ENCODE measurements around the gene SS18L1. TPM values are rescaled to one million over a fixed set of nuclear protein-coding genes. Genes with fewer than 3 reads are reported as not detected.
A peak's percentile ranks its signal among the peaks of the same experiment; 100 is the strongest.

Gene SS18L1
- total RNA-seq, 3 donors from 2014 or later (not counting 1 experiment from before 2014, with no cell fraction given) = 19.1 to 26.0 (median 23.7) TPM

DNA sequence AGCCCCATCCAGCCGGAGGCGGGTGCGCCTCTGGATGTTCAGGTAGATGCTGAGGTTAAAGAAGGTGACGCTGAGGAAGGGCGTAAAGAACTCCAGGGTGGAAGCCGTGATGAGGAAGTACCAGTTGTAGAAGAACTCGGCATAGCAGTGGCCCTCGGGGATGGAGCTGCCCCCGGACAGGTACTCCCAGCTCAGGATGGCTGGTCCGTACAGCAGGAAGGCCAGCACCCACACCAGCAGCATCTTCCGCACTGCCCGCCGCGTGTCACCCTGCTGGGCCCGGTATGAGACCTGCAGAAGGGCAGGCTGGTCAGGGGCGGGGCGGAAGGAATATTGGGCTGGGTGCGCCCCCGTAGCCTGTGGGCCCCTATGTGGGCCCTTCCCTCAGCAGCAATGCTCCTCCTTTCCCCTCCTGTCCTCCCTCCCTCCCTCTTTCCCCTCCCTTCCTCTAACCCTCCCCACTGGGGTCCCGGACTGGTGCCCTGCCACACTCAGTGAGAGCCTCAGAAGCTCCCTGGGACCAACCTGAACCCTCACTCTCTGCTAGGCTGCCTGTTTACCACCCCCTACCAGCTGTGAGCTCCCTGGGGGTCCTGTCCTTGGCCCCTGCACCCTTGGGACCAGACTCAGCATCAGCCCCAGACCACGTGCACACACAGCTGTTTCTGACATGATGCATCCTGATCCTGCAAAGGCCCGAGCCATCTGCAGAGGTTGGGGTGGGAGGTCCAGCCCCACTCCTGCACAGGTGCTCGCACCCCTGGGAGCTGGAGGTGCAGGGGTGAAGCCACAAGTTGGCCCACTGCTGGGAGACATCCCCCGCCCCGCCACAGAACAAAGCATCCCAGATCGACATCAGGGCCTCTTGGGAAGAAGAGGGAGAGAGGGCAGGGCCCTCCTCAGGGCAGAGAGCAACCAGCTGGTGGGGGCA lies 73.3 kb downstream of the SS18L1 start:
- Mint-ChIP-seq H3K4me1 (peaks cover 0 to 4% of the 10 kb centered on the region in 2 donors), H3K9me3 (no peaks in the 10 kb centered on the region), H3K36me3 (no peaks in the 10 kb centered on the region), H3K4me3 (no peak overlapping the region), H3K27me3 (ENCODE audit: low read depth in 2 of 2) (peaks cover 7 to 30% of the 10 kb centered on the region in 2 donors), H3K27ac (no peak overlapping the region)
- ATAC-seq = no peak
- Histone ChIP-seq H3K4me1 (ENCODE audit: control insufficient read depth, insufficient read depth, low read length) (peaks cover 6% of the 10 kb centered on the region), H3K4me3 (ENCODE audit: low read length) (no peak overlapping the region), H3K9me3 (ENCODE audit: control insufficient read depth, insufficient read depth, low read length) (no peaks in the 10 kb centered on the region), H3K27me3 (ENCODE audit: control insufficient read depth, insufficient read depth, low read length) (peaks cover 24% of the 10 kb centered on the region), H3K36me3 (ENCODE audit: control insufficient read depth, insufficient read depth, low read length) (no peaks in the 10 kb centered on the region), H3K27ac (ENCODE audit: low read length) (no peak overlapping the region)
- DNase-seq = no peak
- intact Hi-C loops (cut with micrococcal nuclease) = no loop called here
- TF ChIP-seq, protein P1, sequence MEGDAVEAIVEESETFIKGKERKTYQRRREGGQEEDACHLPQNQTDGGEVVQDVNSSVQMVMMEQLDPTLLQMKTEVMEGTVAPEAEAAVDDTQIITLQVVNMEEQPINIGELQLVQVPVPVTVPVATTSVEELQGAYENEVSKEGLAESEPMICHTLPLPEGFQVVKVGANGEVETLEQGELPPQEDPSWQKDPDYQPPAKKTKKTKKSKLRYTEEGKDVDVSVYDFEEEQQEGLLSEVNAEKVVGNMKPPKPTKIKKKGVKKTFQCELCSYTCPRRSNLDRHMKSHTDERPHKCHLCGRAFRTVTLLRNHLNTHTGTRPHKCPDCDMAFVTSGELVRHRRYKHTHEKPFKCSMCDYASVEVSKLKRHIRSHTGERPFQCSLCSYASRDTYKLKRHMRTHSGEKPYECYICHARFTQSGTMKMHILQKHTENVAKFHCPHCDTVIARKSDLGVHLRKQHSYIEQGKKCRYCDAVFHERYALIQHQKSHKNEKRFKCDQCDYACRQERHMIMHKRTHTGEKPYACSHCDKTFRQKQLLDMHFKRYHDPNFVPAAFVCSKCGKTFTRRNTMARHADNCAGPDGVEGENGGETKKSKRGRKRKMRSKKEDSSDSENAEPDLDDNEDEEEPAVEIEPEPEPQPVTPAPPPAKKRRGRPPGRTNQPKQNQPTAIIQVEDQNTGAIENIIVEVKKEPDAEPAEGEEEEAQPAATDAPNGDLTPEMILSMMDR (IDR thresholded peaks at IDR 0.05) = no peak
- 71% methylated on average over 26 of the region's 26 CpGs for WGBS (ENCODE audit: insufficient coverage)

- ATAC-seq (no peak), DNase-seq (no peak)
- intact Hi-C loops (cut with micrococcal nuclease) = no loop called here
- H3K36me3 Mint-ChIP-seq = no peaks in the 10 kb centered on the region
- no peaks in the 10 kb centered on the region for H3K9me3 Mint-ChIP-seq
- H3K4me3 ChIP-seq (ENCODE audit: low read length) = no peak overlapping the region
- TF ChIP-seq, protein P1 (IDR thresholded peaks at IDR 0.05) = no peak
- peaks cover 0 to 4% of the 10 kb centered on the region in 2 donors for H3K4me1 Mint-ChIP-seq
- no peaks in the 10 kb centered on the region for H3K9me3 ChIP-seq (ENCODE audit: control insufficient read depth, insufficient read depth, low read length)
- peaks cover 14 to 39% of the 10 kb centered on the region in 2 donors for H3K27me3 Mint-ChIP-seq (ENCODE audit: low read depth in 2 of 2)
- H3K4me1 ChIP-seq (ENCODE audit: control insufficient read depth, insufficient read depth, low read length) = peaks cover 6% of the 10 kb centered on the region
- H3K27me3 ChIP-seq (ENCODE audit: control insufficient read depth, insufficient read depth, low read length) = peaks cover 31% of the 10 kb centered on the region
- H3K27ac Mint-ChIP-seq = no peak overlapping the region
- H3K36me3 ChIP-seq (ENCODE audit: control insufficient read depth, insufficient read depth, low read length) = no peaks in the 10 kb centered on the region
- WGBS (ENCODE audit: insufficient coverage) = 62% methylated on average over 38 of the region's 38 CpGs
- H3K27ac ChIP-seq (ENCODE audit: low read length) = no peak overlapping the region
- peak overlapping the region; percentile 37 for H3K4me3 Mint-ChIP-seq
Observed at GRCh38 chr20:62217913-62218773, 74.6 kb downstream of the SS18L1 start.

GRCh38 chr20:62219101-62219991 lies 75.8 kb downstream of the SS18L1 start:
- Histone ChIP-seq H3K9me3 (ENCODE audit: control insufficient read depth, insufficient read depth, low read length) (no peaks in the 10 kb centered on the region), H3K4me3 (ENCODE audit: low read length) (no peak overlapping the region), H3K27me3 (ENCODE audit: control insufficient read depth, insufficient read depth, low read length) (peaks cover 31% of the 10 kb centered on the region), H3K4me1 (ENCODE audit: control insufficient read depth, insufficient read depth, low read length) (peaks cover 6% of the 10 kb centered on the region), H3K27ac (ENCODE audit: low read length) (no peak overlapping the region), H3K36me3 (ENCODE audit: control insufficient read depth, insufficient read depth, low read length) (no peaks in the 10 kb centered on the region)
- Mint-ChIP-seq H3K4me3 (peak overlapping the region; percentile 72), H3K4me1 (peaks cover 0 to 4% of the 10 kb centered on the region in 2 donors), H3K9me3 (no peaks in the 10 kb centered on the region), H3K36me3 (no peaks in the 10 kb centered on the region), H3K27me3 (ENCODE audit: low read depth in 2 of 2) (peaks cover 17 to 38% of the 10 kb centered on the region in 2 donors), H3K27ac (no peak overlapping the region)
- ATAC-seq (peak in 2 of 3 donors; percentile 29 to 50), DNase-seq (no peak)
- TF ChIP-seq, protein P1 (IDR thresholded peaks at IDR 0.05) = no peak
- WGBS (ENCODE audit: insufficient coverage) = 5% methylated on average over 84 of the region's 84 CpGs
- intact Hi-C loops (cut with micrococcal nuclease) = no loop called here

All from natural killer cell (primary cell).